Measurements from ENCODE around the gene TMBIM6.
"Not testable (repeated sequence)": the region's sequence is repeated elsewhere in the genome, so short reads cannot be mapped to it uniquely, and the experiment has no call there.

Gene TMBIM6

DNA sequence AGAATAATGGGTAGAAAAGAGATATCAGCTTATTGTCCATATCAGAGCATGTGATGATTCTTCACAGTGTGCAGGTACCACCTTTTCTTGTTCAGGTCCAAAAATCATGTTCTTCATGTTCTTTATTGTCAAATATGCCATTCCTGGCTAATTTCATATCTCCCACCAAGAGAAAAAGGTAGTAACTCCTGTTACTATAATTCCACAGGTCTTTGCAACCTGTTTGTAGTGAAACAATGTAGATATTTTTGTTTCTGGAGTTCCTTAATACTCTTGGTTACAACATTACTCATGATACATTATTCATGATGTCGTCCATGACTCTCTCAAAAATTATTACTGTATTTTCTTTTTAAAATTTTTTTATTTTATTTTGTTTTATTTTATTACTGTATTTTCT lies 11.3 kb upstream of the TMBIM6 start:
- no peak for DNase-seq (ENCODE audit: low spot score)

DNA sequence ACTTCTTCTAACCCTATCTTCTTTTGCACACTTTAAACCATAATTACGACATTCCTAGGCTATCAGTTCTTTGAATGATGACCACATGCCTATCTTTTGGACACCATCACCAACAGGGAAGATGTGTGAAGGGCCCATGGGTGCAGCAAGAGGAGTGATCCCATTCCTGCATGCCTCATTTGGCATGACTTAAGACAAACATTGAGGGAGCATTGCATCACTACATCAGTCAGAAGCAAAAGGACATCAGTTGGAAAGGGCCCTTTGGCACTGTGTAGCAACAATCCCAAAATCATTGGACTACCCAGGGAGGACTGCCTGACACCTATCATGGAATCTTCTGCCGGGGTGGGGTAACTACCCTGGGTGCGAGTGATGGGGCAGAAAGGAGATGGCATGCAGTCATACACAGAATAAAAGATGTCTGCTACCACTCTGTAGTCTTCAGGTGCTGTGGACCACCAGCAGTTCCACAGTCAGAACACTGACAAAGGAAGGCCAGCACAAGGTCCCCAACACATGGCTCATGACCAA lies 10.7 kb upstream of the TMBIM6 start:
- no peak for DNase-seq (ENCODE audit: low spot score)

DNA sequence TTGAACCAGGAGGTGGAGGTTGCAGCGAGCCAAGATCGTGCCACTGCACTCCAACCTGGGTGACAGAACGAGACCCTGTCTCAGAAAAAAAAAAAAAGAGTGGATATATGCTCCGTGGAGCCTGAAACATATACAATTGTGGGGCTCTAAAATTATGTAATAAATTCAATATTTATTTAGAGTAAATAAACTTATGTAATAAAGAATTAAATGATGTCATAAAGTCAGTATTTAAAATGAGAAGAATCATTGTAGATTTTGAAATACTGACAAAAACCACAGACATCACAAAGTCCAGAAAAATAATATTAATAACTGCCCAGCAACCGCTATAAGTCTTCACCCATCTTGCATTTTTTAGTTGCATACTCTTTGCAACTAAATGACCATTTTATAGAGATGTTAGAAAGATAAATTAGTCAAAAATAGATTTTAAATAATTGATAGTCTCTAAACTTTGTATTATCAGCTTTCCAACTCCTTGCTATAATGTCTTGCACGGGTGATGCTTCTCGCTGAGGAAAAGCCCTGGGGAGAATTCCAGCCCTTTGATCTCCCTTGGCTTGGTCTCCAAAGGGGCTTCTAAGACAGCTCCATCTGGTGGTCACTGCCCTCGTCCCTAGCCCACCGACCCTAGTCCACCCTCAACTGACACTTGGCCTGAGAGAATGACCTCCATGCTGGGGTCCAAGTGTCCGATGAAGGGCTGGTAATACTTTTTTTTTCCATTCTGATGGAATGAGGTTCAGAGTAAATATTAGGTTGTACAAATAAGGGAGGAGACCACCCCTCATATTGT lies 7.9 kb upstream of the TMBIM6 start:
- no peak for DNase-seq (ENCODE audit: low spot score)

DNA sequence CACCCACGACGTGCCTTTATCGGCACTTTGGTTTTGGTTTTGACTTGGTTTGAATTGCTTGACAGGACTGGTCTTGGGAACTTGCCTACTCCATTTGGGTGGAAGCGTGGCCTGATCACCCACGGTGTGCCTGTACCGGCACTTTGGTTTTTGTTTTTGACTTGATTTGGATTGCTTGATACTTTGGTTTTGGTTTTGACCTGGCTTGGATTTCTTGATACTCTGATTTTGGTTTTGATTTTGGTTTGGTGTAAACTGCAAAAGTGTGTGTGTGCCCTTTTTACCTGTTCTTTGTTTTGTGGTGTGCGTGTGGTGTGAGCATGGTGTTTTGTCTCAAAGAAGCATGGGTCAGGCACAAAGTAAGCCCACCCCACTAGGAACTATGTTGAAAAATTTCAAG lies 6.5 kb upstream of the TMBIM6 start:
- not testable (repeated sequence) for DNase-seq (ENCODE audit: low spot score)

DNA sequence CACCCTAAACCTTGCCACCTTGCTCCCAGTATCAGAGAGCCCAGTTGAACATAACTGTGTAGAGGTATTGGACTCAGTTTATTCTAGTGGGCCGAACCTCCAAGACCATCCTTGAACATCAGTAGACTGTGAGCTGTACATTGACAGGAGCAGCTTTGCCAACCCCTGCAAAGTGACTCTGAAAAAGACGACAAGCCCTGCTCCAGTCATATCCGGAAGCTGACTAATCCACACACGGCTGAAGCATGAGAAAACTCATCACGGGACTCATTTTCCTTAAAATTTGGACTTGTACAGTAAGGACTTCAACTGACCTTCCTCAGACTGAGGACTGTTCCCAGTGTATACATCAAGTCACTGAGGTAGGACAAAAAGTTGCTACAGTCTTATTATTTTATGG lies 2.6 kb upstream of the TMBIM6 start:
- not testable (repeated sequence) for DNase-seq (ENCODE audit: low spot score)

DNA sequence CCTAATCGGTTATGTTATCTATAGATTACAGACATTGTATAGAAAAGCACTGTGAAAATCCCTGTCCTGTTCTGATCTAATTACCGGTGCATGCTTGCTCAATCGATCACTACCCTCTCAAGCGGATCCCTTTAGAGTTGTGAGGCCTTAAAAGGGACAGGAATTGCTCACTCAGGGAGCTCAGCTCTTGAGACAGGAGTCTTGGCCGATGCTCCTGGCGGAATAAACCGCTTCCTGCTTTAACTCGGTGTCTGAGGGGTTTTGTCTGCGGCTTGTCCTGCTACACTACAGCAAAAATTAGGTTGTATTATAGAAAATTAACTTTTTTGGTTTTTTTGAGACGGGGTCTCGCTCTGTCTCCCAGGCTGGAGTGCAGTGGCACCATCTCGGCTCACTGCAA lies 1.1 kb upstream of the TMBIM6 start:
- DNase-seq (ENCODE audit: low spot score): not testable (repeated sequence)

DNA sequence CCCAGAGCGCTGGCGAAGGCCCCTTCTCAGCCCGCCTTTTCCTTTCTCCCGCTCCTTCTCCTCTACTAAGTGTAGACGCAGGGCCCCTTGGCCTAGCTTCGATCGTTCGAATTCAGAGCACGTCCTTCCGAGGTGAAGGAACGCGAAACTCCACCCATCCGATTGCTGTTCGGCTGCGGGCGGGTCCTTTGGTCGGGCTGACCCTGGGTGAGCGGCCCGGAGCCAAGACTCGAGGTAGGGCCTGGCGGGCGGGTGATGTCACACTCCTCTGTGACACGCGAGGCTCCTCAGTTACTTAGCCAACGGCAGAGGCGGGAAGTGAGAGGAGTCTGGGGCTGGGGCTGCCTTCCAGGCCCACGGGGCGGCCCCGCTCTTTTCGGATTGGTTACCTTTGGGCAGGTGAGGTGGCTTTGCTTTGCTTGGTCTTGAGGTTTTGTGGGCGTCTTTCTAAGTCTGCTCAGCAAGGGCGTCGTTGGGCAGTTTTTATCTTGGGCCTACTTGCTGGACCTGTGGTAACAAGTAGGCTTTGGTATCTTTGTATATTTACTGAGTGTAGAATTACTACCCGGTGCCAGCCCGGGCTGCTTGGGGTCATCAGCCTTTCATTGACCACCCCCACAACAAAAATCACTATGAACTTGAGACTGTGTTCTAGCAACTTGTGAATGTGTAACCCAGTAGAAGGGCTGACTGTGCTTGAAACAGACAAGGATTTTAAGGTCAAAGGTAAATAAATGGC lies 694 bp downstream of the TMBIM6 start:
- DNase-seq (ENCODE audit: low spot score): no peak

DNA sequence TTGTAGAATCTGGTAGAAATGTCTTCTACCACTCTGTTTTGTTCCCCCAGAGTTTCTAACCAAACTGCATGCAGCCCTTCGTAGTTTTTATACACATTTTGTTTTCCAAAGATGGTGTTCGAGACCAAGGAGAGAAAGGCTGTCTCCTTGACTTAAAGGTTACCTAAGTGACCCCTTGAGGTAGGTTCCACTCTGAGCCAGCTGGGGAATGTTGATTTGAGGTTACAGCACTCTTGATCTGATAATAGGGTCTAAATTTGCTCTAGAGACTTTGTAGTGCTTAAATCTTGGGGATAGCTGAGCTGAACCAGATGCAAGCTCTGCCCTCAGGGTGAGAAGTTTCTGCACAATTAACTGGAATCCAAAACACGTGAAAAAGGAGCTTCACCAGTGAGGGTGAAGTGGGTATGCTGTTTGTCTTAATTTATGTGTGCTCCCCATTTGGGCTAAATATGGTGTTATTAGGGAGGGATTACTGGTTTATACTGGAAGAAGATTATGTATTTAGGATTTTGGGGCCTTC lies 3.1 kb downstream of the TMBIM6 start:
- no peak for DNase-seq (ENCODE audit: low spot score)

DNA sequence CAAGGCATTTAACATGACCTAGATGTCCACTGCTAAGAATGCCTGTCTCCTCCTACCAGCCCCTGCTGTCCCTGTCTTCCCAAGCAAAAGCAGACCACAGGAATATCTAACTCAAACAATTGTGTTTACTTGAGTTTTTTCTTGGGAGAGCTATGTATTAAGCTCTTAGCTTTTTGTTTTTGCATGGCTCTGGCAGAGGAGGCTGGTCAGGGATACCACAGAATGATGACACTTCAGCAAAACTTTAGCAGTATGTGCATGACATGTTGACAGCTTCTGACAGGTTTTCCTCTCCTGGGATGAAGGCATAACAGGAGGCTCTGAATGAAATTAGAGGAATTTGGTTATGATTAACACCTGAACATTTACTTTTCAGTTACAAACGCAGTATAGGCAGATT lies 6.9 kb downstream of the TMBIM6 start:
- DNase-seq (ENCODE audit: low spot score): no peak

DNA sequence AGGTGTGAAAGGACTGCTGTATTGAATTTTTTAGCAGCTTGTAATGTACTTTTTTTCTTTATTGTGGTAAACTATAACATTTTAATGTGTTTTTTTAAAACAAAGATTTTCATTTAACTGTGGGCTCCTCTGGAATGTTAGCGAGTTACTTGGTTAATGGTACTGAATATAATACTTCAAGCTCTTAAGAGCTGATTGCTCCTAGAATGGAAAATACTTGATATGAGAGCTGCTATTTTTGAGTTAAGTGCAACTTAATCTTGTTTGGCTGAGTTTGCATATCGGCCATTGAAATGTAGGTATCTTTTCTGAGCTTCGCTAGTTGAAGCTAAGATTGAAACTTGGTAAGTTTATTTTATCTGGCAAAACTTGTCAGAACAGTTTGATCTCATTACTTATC lies 7.4 kb downstream of the TMBIM6 start:
- DNase-seq (ENCODE audit: low spot score): no peak

DNA sequence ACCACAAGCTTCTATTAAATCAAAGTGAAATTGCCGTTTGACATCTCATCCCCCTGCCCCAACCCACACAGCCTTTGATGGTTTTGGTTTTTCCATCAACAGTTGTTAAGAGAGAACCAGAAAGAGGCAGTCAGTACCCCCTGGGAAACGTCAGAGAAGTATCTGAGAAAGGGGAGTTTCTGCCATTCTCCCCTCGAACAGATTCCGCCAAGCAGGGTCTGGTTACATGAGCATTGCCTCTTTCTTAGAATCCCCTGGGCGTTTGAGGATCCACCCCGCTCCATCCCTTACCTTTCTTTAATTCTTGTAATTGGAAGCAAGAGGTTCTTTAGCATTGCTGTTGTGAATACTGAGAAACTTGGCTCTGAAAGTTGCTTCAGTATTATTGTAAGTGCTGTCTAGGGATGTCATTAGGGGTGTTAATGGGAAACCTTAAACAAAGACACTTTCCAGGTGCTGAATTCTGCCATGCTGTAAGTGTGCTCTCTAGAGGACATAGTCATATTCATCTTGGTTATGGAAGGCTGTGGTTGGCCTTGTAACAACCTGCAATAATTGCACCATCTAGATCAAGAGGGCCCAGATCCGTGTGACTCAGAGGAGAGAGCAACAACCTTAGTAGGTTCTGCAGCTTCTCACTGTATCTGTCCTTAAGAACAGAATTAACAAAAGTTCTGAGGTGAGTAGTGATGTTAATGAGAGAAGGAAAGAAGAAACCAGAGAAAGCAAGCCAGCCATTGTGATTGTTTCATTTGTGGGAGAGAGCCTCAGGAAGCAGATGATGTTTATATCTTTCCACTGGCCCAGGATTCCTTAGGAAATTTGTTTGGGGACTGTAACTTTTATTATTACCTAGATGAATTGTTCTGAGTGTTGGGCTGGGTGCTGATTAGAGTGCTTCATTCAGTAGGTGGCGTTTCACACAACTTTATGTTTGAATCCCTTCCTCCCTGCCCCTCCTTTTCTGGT lies 9.0 kb downstream of the TMBIM6 start:
- no peak for DNase-seq (ENCODE audit: low spot score)

DNA sequence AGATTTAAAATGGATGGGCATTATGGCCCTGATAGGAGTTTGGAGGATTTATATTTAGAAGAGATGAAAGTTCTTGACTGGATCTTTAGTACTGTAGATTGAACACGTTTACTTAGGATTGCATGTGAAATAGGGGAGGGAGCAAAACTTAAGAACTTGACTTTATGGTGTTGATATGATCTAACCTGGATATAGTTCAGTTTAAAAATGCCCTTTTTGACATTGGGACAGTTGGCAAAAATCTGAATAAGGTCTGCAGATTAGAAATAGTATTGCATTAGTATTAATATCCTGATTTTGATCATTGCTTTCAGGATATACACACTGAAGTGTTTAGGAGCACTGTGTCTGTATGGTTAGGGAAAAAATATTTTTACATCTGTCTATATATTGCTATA lies 9.6 kb downstream of the TMBIM6 start:
- no peak for DNase-seq (ENCODE audit: low spot score)

DNA sequence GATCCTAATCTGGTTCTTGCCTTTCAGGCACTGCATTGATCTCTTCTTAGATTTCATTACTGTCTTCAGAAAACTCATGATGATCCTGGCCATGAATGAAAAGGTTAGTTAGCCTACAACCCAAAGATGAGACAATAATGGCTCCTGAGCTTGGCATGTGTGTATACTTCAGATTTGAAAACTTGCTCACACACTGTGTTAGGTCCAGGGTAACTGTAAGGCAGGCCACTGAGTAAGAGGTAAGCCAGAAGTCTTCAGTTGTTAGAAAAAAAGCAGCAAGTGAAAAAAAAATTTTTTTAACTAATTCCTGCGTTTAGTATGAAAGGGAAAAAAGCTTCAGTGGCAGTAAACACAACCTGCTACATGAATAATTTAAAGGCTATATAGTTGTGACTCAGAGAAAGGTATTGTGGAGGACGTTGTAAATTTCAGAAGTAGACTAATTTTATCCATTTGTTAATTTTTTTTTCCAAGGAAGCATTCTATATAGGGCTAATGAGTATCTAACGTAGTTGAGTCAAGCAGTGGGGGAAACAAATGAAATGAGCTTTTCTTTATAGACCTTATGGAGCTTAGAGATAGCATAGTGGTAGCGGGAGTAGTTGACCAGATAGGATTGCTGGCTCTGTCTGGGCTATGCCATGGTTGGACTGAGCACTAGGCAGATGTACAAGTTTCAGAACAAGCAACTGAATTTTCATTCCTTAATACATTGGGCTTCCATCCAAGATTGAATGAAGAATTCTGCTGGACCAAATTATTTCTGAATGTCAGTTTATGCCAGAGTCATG lies 20.5 kb downstream of the TMBIM6 start:
- DNase-seq (ENCODE audit: low spot score): no peak

DNA sequence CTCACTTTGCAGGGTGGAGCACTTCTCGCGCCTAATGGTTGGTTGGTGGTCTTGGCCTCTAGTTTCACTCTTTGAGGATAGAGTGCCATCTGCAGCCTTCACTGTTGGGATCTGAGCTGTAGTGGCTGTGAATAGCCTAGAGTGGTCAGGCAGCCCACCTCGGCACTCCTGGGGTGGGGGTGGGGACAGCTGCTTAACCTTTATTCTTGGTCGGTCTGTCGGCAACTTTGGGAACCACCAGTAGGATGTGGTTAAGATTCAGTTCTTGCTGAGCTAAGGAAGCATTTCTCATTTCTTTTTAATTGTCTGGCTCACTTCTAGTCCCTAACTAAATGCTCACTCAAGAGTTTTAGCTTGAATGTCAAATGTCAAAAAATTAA lies 21.1 kb downstream of the TMBIM6 start:
- no peak for DNase-seq (ENCODE audit: low spot score)

DNA sequence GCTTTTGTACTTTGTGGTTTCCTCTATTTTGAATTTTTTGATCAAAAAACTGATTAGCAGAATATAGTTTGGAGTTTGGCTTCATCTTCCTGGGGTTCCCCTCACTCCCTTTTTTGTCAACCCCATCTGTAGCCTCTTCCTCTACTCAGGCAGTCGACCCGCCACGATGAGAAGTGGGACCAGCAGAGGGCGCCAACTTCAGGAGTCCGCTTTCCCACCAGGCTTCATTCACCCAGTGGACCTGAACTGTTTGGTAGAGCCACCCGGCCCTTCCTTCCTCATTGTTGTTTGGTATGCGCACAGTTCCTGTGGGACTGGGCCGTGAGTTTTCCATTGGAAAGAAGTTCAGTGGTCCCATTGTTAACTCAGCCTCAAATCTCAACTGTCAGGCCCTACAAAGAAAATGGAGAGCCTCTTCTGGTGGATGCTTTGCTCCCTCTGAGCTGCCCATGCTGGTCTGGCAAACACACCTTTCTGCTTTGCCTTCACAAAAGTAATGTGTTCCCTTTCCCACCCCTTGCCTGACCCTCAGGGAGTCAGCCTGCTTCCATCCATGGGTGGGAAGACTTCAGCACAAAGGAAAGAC lies 21.7 kb downstream of the TMBIM6 start:
- peak; percentile 58 for DNase-seq (ENCODE audit: low spot score)

DNA sequence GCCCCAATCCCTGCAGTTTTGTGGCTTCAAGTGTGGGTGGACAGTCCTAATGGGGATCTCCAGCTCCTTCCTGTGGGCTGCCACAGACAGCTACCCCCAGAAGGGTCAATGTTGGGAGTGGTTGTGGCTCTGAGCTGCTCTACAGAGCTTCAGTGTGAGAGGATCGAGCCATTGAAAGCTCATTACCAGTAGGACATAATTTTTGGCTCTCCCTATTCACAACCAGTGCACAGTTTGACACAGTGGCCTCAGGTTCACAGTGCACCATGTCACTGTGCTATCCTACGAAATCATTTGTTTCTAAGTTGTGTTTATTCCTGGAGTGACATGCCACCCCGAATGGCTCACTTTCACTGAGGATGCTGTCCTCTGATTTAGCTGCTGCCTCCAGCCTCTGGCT lies 22.8 kb downstream of the TMBIM6 start:
- no peak for DNase-seq (ENCODE audit: low spot score)

DNA sequence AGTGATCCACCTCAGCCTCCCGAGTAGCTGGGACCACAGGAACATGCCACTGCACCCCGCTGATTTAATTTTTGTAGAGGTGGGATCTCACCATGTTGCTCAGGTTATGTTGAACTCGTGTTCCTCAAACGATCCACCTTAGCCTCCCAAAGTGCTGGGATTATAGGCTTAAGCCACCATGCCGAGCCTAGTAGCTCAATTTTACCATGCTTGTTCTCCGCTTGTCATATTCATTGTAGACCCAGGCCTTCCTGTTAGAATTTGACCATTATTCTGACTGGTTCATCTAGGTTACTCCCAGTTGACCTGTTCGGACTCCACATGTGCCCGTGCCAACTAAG lies 24.7 kb downstream of the TMBIM6 start:
- no peak for DNase-seq (ENCODE audit: low spot score)

DNA sequence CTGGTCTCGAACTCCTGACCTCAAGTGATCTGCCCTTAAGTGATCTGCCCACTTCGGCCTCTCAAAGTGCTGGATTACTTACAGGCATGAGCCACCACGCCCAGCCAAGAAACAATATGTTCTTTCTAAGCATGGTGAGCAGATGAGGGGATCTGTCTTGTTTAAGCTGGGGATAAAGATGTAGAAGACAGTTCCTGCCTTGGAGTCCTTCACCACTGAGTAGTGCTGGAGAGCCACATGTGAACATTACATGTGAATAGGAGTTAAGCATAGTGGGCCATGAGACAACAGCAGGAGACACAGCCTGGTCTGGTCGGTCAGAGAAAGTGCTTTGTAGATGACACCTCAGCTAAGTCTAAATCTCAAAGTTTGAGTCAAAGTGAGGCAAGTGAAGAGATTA lies 26.0 kb downstream of the TMBIM6 start:
- no peak for DNase-seq (ENCODE audit: low spot score)

DNA sequence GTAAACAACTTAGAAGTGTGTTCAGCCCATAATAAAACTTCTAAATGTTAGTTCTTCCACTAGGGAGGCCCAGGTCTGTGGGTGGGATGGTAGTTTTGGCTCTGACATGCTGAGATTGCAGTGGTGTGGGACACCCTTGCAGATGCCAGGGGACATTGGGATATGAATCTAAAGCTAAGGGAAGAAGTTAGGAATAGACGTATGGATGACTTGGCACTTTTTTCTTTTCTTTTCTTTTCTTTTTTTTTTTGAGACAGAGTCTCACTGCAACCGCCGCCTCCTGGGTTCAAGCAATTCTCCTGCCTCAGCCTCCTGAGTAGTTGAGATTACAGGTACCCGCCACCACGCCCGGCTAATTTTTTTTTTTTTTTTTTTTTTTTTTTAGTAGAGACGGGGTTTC lies 31.7 kb downstream of the TMBIM6 start:
- DNase-seq (ENCODE audit: low spot score): not testable (repeated sequence)

DNA sequence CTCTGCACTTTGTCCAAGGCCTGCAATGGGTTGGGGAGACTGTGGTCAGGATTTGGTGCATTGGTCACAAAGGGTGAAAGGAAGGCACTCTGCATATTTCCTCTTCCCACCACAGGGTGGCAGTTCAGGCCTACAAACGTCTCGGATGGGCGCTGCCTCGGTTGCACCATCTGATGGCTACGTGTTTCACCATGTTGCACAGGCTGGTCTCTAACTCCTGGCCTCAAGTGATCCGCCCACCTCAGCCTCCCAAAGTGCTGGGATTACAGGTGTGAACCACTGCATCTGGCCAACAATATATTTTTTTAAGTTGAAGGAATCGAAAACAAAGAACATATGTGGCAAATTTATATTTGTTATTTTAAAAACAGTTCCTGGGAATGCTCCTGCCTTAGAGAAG lies 35.1 kb downstream of the TMBIM6 start:
- peak; percentile 59 for DNase-seq (ENCODE audit: low spot score)

DNA sequence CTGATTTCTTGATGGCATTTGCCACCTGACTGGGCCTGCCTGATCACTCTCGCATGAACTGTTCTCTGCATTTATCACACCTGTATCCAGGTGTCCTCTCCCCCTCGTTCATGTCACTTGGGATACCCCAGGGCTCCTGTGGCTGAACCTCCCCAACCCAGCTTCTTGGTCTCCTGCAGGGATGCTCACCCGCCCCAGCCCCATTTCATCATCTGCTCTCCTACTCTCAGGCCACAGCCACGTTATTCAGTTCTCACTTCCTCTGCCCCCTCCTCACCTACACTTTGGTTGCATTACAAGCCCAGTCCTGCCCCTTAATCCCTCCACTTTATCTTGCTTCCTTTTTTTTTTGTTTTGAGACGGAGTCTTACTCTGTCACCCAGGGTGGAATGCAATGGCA lies 35.5 kb downstream of the TMBIM6 start:
- no peak for DNase-seq (ENCODE audit: low spot score)

Data from HuH-7.5 (cell line).